H1 (cell line): ENCODE results near the gene ZNF568. TPM values are rescaled to one million over a fixed set of nuclear protein-coding genes. Genes with fewer than 3 reads are reported as not detected.

ENCODE experiments used
- CTCF ChIA-PET: fragments of 300-600 bp; sonication (Branson Sonifier 250); formaldehyde crosslinking; loops from one replicate; lab custom pipeline; 2021; ENCODE audit not compliant: partially characterized antibody; lab: Charles Lee
- POLR2A ChIA-PET: fragments of 300-600 bp; sonication (Branson Sonifier 250); formaldehyde crosslinking; loops from one replicate; lab custom pipeline; 2021; ENCODE audit warnings: inconsistent platforms; ENCODE audit not compliant: partially characterized antibody; lab: Charles Lee
- DNase-seq, 2 experiments: peaks; one replicate each; pipeline versions ENCODE4 v3.0.0 to v3.0.0-alpha.2; 2010 to 2022; ENCODE audit warnings: low spot score in 2 of 2, low read depth in 1 of 2, mixed read lengths in 1 of 2
- FAIRE-seq: peaks from 2 replicates; lab custom pipeline; 2011; peaks lifted over from hg19 to GRCh38; lab: Jason Lieb, UNC
- H2AFZ ChIP-seq: 2 replicates; pipeline ENCODE4 v1.8.1; 2012; ENCODE audit warnings: low read length, inconsistent platforms
- H2AK5ac ChIP-seq: 2 replicates; pipeline ENCODE4 v1.6.1; 2013; ENCODE audit warnings: low read depth, low read length
- H2BK120ac ChIP-seq: replicated peaks from 2 replicates; pipeline ENCODE3; 2013; ENCODE audit warnings: low read depth, low read length, inconsistent platforms
- H2BK12ac ChIP-seq: 2 replicates; pipeline ENCODE4 v1.6.1; 2013; ENCODE audit warnings: low read depth, low read length
- H2BK15ac ChIP-seq: 2 replicates; pipeline ENCODE4 v1.6.1; 2013; ENCODE audit warnings: low read length
- H2BK20ac ChIP-seq: 2 replicates; pipeline ENCODE4 v1.6.1; 2013; ENCODE audit warnings: low read length
- H2BK5ac ChIP-seq: 2 replicates; pipeline ENCODE4 v1.6.1; 2013; ENCODE audit warnings: low read depth, low read length
- H3K14ac ChIP-seq: 2 replicates; pipeline ENCODE4 v1.6.1; 2013; ENCODE audit warnings: inconsistent platforms; ENCODE audit not compliant: insufficient read length
- H3K18ac ChIP-seq: 2 replicates; pipeline ENCODE4 v1.6.1; 2013; ENCODE audit warnings: low read length; ENCODE audit errors: extremely low read depth
- H3K23ac ChIP-seq: 2 replicates; pipeline ENCODE4 v1.6.1; 2013; ENCODE audit warnings: inconsistent platforms; ENCODE audit not compliant: insufficient read length
- H3K23me2 ChIP-seq: 2 replicates; pipeline ENCODE4 v1.6.1; 2013; ENCODE audit warnings: low read depth, low read length
- H3K27ac ChIP-seq: 2 replicates; pipeline ENCODE4 v1.6.1; 2011; ENCODE audit warnings: low read depth, low read length, inconsistent platforms
- H3K27me3 ChIP-seq, 4 experiments: replicated peaks in 1 of 4; 1 replicate in 1 of 4; 2 replicates in 3 of 4; pipeline versions ENCODE4 v1.6.1 to v1.8.1; 2011 to 2013; ENCODE audit warnings: low read length in 3 of 4, mild to moderate bottlenecking in 3 of 4, inconsistent platforms in 2 of 4, mixed read lengths in 2 of 4, moderate library complexity in 1 of 4; ENCODE audit not compliant: control insufficient read depth in 3 of 4, insufficient read depth in 3 of 4; ENCODE audit errors: extremely low read depth in 1 of 4
- H3K36me3 ChIP-seq, 4 experiments: 2 replicates each; pipeline versions ENCODE4 v1.6.1 to v1.8.1; 2011 to 2013; ENCODE audit warnings: mild to moderate bottlenecking in 4 of 4, low read length in 3 of 4, moderate library complexity in 2 of 4, control low read depth in 1 of 4, inconsistent platforms in 1 of 4; ENCODE audit not compliant: insufficient read depth in 4 of 4, control insufficient read depth in 2 of 4
- H3K4ac ChIP-seq: replicated peaks from 2 replicates; pipeline ENCODE3; 2013; ENCODE audit warnings: low read length, low read depth, mixed read lengths, inconsistent platforms; ENCODE audit not compliant: insufficient read length
- H3K4me1 ChIP-seq, 4 experiments: replicated peaks in 1 of 4; 1 replicate in 1 of 4; 2 replicates in 3 of 4; pipeline versions ENCODE4 v1.6.1 to v1.8.1; 2011 to 2013; ENCODE audit warnings: low read length in 3 of 4, inconsistent platforms in 2 of 4, mixed read lengths in 1 of 4; ENCODE audit not compliant: insufficient read depth in 4 of 4, control insufficient read depth in 3 of 4
- H3K4me2 ChIP-seq, 2 experiments: 2 replicates each; pipeline versions ENCODE4 v1.6.1 to v1.8.1; 2011 to 2013; ENCODE audit warnings: low read depth in 2 of 2, low read length in 2 of 2, control low read depth in 1 of 2, inconsistent platforms in 1 of 2, mild to moderate bottlenecking in 1 of 2; ENCODE audit not compliant: insufficient read depth in 1 of 2
- H3K4me3 ChIP-seq, 4 experiments: fragments of 200-600, 300-600 bp in 1 of 4; sonication (generic), shearing (Covaris generic), sonication (Bioruptor Twin) in 1 of 4; 2 replicates each; pipeline versions ENCODE4 v1.5.1 to v1.8.1; 2011 to 2016; ENCODE audit warnings: low read length in 4 of 4, low read depth in 3 of 4, control low read depth in 2 of 4, inconsistent platforms in 2 of 4, mild to moderate bottlenecking in 2 of 4, mixed read lengths in 1 of 4, moderate library complexity in 1 of 4; ENCODE audit not compliant: insufficient read depth in 2 of 4; ENCODE audit errors: extremely low read depth in 1 of 4
- H3K56ac ChIP-seq: replicated peaks from 2 replicates; pipeline ENCODE3; 2013; ENCODE audit warnings: low read depth, mild to moderate bottlenecking, mixed read lengths, low read length, inconsistent platforms; ENCODE audit not compliant: insufficient read length
- H3K79me1 ChIP-seq: 2 replicates; pipeline ENCODE4 v1.6.1; 2013; ENCODE audit warnings: low read depth, low read length, control low read depth
- H3K79me2 ChIP-seq, 2 experiments: 2 replicates each; pipeline versions ENCODE4 v1.6.1 to v1.8.1; 2012 to 2013; ENCODE audit warnings: low read length in 2 of 2, mild to moderate bottlenecking in 2 of 2, inconsistent platforms in 1 of 2; ENCODE audit not compliant: insufficient read depth in 2 of 2, control insufficient read depth in 1 of 2
- H3K9ac ChIP-seq, 4 experiments: replicated peaks in 1 of 4; 1 replicate in 1 of 4; 2 replicates in 3 of 4; pipeline versions ENCODE4 v1.6.1 to v1.8.1; 2011 to 2013; ENCODE audit warnings: low read depth in 3 of 4, low read length in 3 of 4, control low read depth in 2 of 4, mild to moderate bottlenecking in 2 of 4, moderate library complexity in 2 of 4, inconsistent platforms in 1 of 4; ENCODE audit errors: extremely low read depth in 1 of 4
- H3K9me3 ChIP-seq, 2 experiments: 2 replicates each; pipeline versions ENCODE4 v1.6.1 to v1.8.1; 2012 to 2013; ENCODE audit warnings: mild to moderate bottlenecking in 2 of 2, moderate library complexity in 2 of 2, control low read depth in 1 of 2, inconsistent platforms in 1 of 2, low read depth in 1 of 2, low read length in 1 of 2, mixed read lengths in 1 of 2; ENCODE audit not compliant: insufficient read depth in 2 of 2
- H4K20me1 ChIP-seq, 2 experiments: replicated peaks in 1 of 2; 2 replicates each; pipeline versions ENCODE3 to v1.8.1; 2011 to 2013; ENCODE audit warnings: inconsistent platforms in 2 of 2, low read length in 2 of 2, mild to moderate bottlenecking in 1 of 2; ENCODE audit not compliant: insufficient read depth in 2 of 2, control insufficient read depth in 1 of 2
- H4K5ac ChIP-seq: 2 replicates; pipeline ENCODE4 v1.6.1; 2013; ENCODE audit warnings: low read length, low read depth, mixed read lengths, inconsistent platforms; ENCODE audit not compliant: insufficient read length
- H4K8ac ChIP-seq: 2 replicates; pipeline ENCODE4 v1.8.0; 2013; ENCODE audit warnings: mild to moderate bottlenecking, moderate library complexity, low read length, inconsistent platforms; ENCODE audit not compliant: insufficient read depth; ENCODE audit errors: extremely low read depth
- H4K91ac ChIP-seq: replicated peaks from 2 replicates; pipeline ENCODE3; 2013; ENCODE audit warnings: low read length, mixed read lengths, inconsistent platforms; ENCODE audit not compliant: insufficient read length
- ATF2 ChIP-seq: IDR thresholded peaks from 2 replicates; pipeline ENCODE4 v1.6.1; 2012; ENCODE audit warnings: low read length, inconsistent platforms
- CBX8 ChIP-seq: fragments of 300-800, 300-1000 bp; sonication (generic); IDR thresholded peaks from 2 replicates; pipeline ENCODE4 v1.7.1; 2016; ENCODE audit warnings: low read depth, low read length, borderline replicate concordance
- CTBP2 ChIP-seq: IDR thresholded peaks from 2 replicates; pipeline ENCODE4 v1.7.0; 2011; ENCODE audit warnings: borderline replicate concordance, mild to moderate bottlenecking, moderate library complexity, mixed read lengths, low read length; ENCODE audit not compliant: insufficient read depth, insufficient read length
- EP300 ChIP-seq, 2 experiments: IDR thresholded peaks; 1 replicate in 1 of 2; 2 replicates in 1 of 2; pipeline ENCODE4 v1.6.1; 2011 to 2012; ENCODE audit warnings: low read depth in 2 of 2, low read length in 2 of 2, mild to moderate bottlenecking in 2 of 2, borderline replicate concordance in 1 of 2, inconsistent platforms in 1 of 2, moderate library complexity in 1 of 2
- JUND ChIP-seq: IDR thresholded peaks from 2 replicates; pipeline ENCODE4 v1.6.1; 2011; ENCODE audit warnings: mild to moderate bottlenecking, improper control_type of control experiment, low read length
- MAX ChIP-seq: IDR thresholded peaks from 2 replicates; pipeline ENCODE4 v1.6.1; 2012; ENCODE audit warnings: inconsistent platforms
- POLR2AphosphoS5 ChIP-seq: IDR thresholded peaks from 2 replicates; pipeline ENCODE4 v1.6.1; 2011; ENCODE audit warnings: low read depth, low read length
- RXRA ChIP-seq: IDR thresholded peaks from 2 replicates; pipeline ENCODE4 v1.6.1; 2011; ENCODE audit warnings: low read depth, mild to moderate bottlenecking, low read length, moderate library complexity; ENCODE audit not compliant: insufficient read depth
- TAF1 ChIP-seq: IDR thresholded peaks from 2 replicates; pipeline ENCODE4 v1.6.1; 2011; ENCODE audit warnings: mild to moderate bottlenecking, low read depth, low read length
- USF2 ChIP-seq: IDR thresholded peaks from 2 replicates; pipeline ENCODE4 v1.6.1; 2011; ENCODE audit warnings: low read length, improper control_type of control experiment
- WGBS, 2 experiments: shearing (Covaris generic) in 1 of 2; methylation state at CpG; one replicate each; pipeline versions ENCODE4 v1.1.6 to v1.1.7; 2013 to 2015; ENCODE audit warnings: low lambda C conversion rate in 2 of 2, mixed read lengths in 2 of 2, inconsistent platforms in 1 of 2, low coverage in 1 of 2, missing lambda C conversion rate in 1 of 2; ENCODE audit not compliant: insufficient replicate concordance in 2 of 2, insufficient coverage in 1 of 2, insufficient read length in 1 of 2; ENCODE audit errors: extremely low coverage in 1 of 2, missing lambda C conversion rate in 1 of 2; 5-methylcytosine and 5-hydroxymethylcytosine counted together
- polyA plus RNA-seq, 7 experiments: library from polyadenylated mRNA; depleted of rRNA in 3 of 7; stranded (reverse) in 5 of 7; unstranded in 2 of 7; fragments of >200 nt in 5 of 7; fragments of 200-250 nt in 2 of 7; gene quantifications; 1 replicate in 5 of 7; 2 replicates in 1 of 7; 4 replicates in 1 of 7; pipeline versions ENCODE4 v1.2.1 to v1.2.3, GENCODE V29; 2011 to 2013; ENCODE audit warnings: missing spikeins in 2 of 7, mixed read lengths in 2 of 7
- total RNA-seq: library from RNA; stranded (reverse); fragmentation: NEBNext Ultra II Directional; extraction: Animal tissue kit (Norgen Biotek cat#: 25700); gene quantifications from 2 replicates; pipeline ENCODE4 v1.2.1, GENCODE V29; 2021

The ZNF568 gene
- total and polyA plus RNA-seq, 2 of the 8 experiments (the other 6 are each of a cell fraction or from before 2014, with no cell fraction given), result 1.6 to 2.4 TPM

GRCh38 chr19:36986131-36986530 lies 70.0 kb downstream of the ZNF568 start:
- no peak for DNase-seq
- no peak overlapping the region for H3K27ac ChIP-seq
- no peak overlapping the region for H2AK5ac ChIP-seq
- H3K4me3 ChIP-seq, result no peak overlapping the region
- no peaks in the 10 kb centered on the region for H3K27me3 ChIP-seq
- H3K18ac ChIP-seq, result no peak overlapping the region
- no peak overlapping the region for H3K14ac ChIP-seq
- no peak overlapping the region for H3K9ac ChIP-seq
- no peak overlapping the region for H2BK20ac ChIP-seq
- ChIA-PET POLR2A (no interaction called here), CTCF (interaction anchor here (1.1 kb wide), 1 partner anchor 312 kb away, joined by 3 read pairs; no protein-coding TSS in a partner anchor)
- FAIRE-seq, result no peak
- H4K5ac ChIP-seq, result no peak overlapping the region
- no peaks in the 10 kb centered on the region; a peak in 1 of 8 replicates for H3K36me3 ChIP-seq
- no peak overlapping the region for H3K4ac ChIP-seq
- no peaks in the 10 kb centered on the region for H3K79me2 ChIP-seq
- no peak overlapping the region for H3K23ac ChIP-seq
- no peak overlapping the region for H3K56ac ChIP-seq
- no peak overlapping the region for H2BK12ac ChIP-seq
- H3K23me2 ChIP-seq, result no peaks in the 10 kb centered on the region
- no peak overlapping the region for H4K8ac ChIP-seq
- H3K79me1 ChIP-seq, result no peaks in the 10 kb centered on the region
- peaks cover 33 to 45% of the 10 kb centered on the region in 2 experiments for H3K9me3 ChIP-seq
- H2BK120ac ChIP-seq, result no peak overlapping the region
- 59% methylated on average over 2 of the region's 2 CpGs; no CpG with 5 or more reads in 1 of the 2 experiments for WGBS, 2 experiments
- H4K20me1 ChIP-seq, result no peaks in the 10 kb centered on the region
- H2BK15ac ChIP-seq, result no peak overlapping the region
- no peak overlapping the region for H3K4me2 ChIP-seq
- no peak overlapping the region for H2BK5ac ChIP-seq
- H4K91ac ChIP-seq, result no peak overlapping the region
- H3K4me1 ChIP-seq, result no peaks in the 10 kb centered on the region
- H2AFZ ChIP-seq, result no peak overlapping the region
- no peak for TF ChIP-seq CBX8
- TF ChIP-seq POLR2AphosphoS5, result no peak
- TF ChIP-seq TAF1, result no peak
- no peak for TF ChIP-seq RXRA
- no peak for TF ChIP-seq JUND
- TF ChIP-seq CTBP2, result no peak
- no peak for TF ChIP-seq MAX
- no peak for TF ChIP-seq EP300 (IDR thresholded peaks at IDR 0.05; ENCODE audit: borderline replicate concordance in 1 of 2, low read depth in 2 of 2, low read length in 2 of 2)
- no peak for TF ChIP-seq ATF2
- no peak for TF ChIP-seq USF2
